Activated CD4-positive, alpha-beta T cell treated with anti-CD3 and anti-CD28 coated beads for 4 hours (primary cell): ENCODE results near the gene PCDHGA1.

ENCODE experiments used
- DNase-seq, 2 donors: peaks; one replicate each; pipeline ENCODE4 v3.0.0-alpha.2; 2020

The PCDHGA1 gene

DNA sequence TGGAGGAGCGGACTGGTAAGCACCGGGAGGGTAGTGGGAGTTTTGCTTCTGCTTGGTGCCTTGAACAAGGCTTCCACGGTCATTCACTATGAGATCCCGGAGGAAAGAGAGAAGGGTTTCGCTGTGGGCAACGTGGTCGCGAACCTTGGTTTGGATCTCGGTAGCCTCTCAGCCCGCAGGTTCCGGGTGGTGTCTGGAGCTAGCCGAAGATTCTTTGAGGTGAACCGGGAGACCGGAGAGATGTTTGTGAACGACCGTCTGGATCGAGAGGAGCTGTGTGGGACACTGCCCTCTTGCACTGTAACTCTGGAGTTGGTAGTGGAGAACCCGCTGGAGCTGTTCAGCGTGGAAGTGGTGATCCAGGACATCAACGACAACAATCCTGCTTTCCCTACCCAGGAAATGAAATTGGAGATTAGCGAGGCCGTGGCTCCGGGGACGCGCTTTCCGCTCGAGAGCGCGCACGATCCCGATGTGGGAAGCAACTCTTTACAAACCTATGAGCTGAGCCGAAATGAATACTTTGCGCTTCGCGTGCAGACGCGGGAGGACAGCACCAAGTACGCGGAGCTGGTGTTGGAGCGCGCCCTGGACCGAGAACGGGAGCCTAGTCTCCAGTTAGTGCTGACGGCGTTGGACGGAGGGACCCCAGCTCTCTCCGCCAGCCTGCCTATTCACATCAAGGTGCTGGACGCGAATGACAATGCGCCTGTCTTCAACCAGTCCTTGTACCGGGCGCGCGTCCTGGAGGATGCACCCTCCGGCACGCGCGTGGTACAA, 146.0 kb downstream of the PCDHGA1 start:
- DNase-seq: no peak

DNA sequence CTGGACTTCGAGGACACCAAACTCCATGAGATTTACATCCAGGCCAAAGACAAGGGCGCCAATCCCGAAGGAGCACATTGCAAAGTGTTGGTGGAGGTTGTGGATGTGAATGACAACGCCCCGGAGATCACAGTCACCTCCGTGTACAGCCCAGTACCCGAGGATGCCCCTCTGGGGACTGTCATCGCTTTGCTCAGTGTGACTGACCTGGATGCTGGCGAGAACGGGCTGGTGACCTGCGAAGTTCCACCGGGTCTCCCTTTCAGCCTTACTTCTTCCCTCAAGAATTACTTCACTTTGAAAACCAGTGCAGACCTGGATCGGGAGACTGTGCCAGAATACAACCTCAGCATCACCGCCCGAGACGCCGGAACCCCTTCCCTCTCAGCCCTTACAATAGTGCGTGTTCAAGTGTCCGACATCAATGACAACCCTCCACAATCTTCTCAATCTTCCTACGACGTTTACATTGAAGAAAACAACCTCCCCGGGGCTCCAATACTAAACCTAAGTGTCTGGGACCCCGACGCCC, 146.8 kb downstream of the PCDHGA1 start:
- no peak for DNase-seq

DNA sequence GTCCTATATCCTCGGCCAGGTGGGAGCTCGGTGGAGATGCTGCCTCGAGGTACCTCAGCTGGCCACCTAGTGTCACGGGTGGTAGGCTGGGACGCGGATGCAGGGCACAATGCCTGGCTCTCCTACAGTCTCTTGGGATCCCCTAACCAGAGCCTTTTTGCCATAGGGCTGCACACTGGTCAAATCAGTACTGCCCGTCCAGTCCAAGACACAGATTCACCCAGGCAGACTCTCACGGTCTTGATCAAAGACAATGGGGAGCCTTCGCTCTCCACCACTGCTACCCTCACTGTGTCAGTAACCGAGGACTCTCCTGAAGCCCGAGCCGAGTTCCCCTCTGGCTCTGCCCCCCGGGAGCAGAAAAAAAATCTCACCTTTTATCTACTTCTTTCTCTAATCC, 147.5 kb downstream of the PCDHGA1 start:
- no peak for DNase-seq

DNA sequence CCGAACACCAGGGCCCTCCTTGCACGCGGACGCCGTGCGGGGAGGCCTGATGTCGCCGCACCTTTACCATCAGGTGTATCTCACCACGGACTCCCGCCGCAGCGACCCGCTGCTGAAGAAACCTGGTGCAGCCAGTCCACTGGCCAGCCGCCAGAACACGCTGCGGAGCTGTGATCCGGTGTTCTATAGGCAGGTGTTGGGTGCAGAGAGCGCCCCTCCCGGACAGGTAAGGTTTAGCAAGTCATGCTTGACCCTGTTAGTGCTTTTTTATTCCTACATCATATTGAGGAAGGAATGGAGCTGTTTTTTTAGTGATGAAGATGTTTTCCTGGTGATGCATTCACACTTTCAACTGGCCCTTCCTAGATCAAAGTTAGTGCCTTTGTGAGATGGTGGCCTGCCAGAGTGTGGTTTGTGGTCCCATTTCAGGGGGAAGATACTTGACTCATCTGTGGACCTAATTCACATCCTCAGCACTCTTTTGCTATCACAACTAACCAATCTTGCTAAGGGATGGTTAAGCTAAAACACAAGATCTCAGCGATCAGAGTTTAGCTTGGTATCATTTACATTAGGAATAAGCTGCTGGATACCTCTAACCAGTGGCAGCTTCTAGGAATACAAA, 148.1 kb downstream of the PCDHGA1 start:
- DNase-seq: no peak

DNA sequence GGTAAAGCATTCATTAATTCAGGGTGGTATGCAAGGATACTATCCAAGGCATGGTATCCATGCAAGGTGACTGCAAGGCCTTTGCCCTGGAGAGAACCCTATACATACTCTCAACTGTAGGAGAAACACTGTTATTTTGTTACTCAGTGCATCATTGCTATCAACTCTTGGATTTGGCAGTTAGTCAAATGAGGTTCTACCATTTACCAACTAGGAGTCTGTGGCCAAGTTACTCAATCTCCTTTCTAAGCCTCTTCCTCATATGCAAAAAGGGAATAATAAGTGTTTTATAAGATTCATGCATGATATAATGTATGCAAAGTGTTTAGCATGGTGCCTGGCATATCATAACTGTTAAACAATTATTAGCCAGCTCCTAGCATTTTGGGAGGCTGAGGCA, 149.5 kb downstream of the PCDHGA1 start:
- DNase-seq: no peak

DNA sequence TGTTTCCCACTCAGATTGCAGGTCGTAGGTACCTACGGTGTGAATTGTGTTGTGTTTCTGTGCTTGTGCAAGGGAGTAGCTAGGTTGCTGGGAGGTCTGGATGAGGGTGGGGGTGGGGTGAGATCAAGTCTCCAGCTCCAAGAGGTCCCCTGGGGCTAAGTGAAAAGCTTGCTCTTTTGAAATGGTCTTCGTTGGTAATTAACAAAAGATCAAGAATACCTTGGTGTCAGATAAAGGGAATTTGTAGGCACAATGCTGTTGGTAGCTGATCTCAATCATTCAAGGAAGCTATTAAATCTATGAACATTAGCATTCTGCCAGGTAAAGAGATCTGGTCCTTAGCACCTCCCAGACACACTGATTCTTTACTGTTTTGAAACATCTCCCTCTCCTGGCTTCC, 153.6 kb downstream of the PCDHGA1 start:
- DNase-seq: no peak

DNA sequence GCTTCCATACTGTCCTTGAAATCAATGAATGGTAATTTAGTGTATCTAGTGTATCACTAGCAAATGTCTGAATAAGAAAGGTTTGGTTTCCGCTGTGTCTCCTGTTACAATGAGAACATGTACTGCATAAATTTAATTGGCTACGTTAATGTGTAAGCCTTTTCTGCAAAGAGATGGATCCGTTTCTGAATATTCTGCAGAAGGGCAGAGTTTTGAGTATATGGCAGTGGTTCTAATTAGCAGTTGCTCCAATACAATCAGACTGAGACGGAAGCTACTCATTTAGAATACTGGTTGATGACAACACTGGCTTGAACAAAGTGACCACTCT, 154.0 kb downstream of the PCDHGA1 start:
- DNase-seq: no peak

DNA sequence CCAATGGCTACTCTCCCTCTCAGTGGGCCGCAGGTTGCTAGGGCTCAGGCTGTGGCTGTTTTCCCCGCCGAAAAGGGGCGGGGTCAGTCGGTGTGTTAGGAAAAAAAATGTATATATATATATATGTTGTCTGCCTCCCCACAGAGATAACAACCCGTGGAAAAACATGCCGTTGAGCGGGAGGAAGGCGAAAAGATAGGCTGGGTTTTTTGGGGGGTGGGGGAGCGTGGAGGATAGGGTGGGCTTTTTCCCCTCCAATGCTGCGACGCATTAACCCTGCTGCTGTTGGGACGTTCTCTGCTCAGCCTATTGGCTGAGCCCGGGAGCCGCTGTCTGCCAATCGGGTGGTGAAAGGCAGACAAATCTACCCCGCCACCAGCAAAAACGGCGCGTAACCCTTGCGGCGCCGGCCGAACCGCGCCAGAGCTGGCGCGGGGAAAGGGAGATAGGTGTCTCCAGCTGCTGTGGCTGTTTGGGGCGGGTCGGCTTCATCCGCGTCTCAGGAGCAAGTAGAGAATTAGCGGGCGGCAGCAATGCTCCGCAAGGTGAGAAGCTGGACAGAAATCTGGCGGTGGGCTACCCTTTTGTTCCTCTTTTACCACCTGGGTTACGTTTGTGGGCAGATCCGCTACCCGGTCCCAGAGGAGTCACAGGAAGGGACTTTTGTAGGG, 154.5 kb downstream of the PCDHGA1 start, which contains the start of gene PCDHGC4:
Gene PCDHGC4, plus strand, starts transcription at position 390 of the 671 bp plus-strand sequence. Its CDS starts 144 bp downstream, at position 534.
- no peak for DNase-seq

DNA sequence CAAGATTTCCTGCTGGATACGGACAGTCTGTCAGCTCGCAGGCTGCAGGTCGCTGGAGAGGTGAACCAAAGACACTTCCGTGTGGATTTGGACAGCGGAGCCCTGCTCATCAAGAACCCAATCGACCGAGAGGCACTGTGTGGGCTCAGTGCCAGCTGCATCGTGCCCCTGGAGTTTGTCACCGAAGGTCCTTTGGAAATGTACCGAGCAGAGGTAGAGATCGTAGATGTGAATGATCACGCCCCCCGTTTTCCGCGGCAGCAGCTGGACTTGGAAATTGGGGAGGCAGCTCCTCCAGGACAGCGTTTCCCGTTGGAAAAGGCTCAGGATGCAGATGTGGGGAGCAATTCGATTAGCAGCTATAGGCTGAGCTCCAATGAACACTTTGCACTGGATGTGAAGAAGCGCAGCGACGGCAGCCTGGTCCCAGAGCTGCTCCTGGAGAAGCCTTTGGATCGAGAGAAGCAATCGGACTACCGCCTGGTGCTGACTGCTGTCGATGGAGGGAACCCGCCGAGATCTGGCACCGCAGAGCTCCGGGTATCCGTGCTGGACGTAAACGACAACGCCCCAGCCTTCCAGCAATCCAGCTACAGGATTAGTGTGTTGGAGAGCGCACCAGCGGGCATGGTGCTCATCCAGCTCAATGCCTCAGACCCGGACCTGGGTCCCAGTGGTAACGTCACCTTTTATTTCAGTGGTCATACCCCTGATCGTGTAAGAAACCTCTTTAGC, 155.2 kb downstream of the PCDHGA1 start:
- no peak for DNase-seq

DNA sequence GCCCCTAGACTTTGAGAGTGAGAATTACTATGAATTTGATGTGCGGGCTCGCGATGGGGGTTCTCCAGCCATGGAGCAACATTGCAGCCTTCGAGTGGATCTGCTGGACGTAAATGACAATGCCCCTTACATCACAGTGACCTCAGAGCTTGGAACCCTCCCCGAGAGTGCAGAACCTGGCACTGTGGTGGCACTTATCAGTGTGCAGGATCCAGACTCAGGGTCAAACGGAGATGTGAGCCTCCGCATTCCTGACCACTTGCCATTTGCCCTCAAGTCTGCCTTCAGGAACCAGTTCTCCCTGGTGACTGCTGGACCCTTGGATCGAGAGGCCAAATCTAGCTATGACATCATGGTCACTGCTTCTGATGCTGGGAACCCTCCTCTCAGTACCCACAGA, 155.8 kb downstream of the PCDHGA1 start:
- no peak for DNase-seq

DNA sequence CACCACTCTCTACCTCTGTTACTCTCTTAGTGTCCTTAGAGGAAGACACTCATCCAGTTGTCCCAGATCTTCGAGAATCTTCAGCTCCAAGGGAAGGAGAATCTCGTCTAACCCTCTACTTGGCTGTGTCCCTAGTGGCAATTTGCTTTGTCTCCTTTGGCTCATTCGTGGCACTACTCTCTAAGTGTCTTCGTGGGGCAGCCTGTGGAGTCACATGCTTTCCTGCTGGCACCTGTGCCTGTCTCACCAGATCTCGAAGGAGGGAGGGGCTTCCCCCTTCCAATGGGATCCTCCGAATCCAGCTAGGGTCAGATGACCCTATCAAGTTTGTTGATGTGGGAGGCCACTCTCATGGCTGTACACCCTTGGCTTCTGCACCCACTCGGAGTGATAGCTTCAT, 156.8 kb downstream of the PCDHGA1 start:
- no peak for DNase-seq

DNA sequence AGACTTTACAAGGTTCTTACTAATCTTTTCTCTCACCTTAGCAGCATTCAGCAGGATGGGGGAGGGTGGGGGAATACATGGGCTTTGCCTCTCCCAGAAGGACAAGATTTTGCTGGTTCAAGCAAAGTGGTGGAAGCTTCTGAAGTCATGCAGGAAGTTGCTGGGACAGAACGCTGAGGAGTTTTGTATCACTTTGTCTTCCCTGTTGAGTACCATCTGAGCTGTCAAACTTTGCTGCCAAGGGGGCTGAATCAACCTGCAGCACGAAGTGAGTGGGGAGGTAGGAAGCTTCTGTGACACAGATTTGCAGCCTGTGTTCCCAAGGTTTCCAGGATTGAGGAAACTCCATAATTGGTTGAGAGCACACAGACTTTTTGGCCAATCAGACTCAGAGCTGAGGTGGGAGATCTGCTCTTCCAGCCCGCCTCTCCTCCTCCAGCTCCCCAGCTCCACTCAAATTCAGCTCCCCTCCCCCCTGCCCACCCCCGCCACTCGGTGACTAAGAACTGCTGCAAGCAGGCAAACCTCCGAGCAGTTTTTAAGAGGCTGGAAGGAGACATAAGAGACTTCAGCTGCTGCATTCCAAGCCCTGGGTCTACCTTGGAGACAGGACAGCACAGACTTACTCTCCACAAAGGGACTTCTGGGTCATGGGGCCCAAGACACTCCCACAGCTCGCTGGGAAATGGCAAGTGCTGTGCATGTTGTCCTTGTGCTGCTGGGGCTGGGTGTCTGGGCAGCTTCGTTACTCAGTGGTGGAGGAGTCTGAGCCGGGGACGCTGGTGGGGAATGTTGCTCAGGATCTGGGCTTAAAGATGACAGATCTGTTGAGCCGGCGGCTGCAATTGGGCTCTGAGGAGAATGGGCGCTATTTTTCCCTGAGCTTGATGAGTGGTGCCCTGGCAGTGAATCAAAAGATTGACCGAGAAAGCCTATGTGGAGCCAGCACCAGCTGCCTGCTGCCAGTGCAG, 158.6 kb downstream of the PCDHGA1 start, which contains the start of gene PCDHGC5:
Gene PCDHGC5, plus strand, starts transcription at position 491 of the 971 bp plus-strand sequence. Its CDS starts 160 bp downstream, at position 651.
- no peak for DNase-seq

DNA sequence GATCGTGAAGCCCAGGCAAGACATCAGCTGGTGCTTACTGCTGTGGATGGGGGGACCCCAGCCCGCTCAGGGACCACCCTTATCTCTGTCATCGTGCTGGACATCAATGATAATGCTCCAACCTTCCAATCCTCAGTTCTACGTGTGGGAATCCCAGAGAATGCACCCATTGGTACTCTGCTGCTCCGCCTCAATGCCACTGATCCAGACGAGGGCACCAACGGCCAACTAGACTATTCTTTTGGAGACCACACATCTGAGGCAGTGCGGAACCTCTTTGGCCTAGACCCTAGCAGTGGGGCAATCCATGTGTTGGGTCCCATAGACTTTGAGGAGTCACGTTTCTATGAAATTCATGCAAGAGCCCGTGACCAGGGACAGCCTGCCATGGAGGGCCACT, 159.5 kb downstream of the PCDHGA1 start:
- no peak for DNase-seq

DNA sequence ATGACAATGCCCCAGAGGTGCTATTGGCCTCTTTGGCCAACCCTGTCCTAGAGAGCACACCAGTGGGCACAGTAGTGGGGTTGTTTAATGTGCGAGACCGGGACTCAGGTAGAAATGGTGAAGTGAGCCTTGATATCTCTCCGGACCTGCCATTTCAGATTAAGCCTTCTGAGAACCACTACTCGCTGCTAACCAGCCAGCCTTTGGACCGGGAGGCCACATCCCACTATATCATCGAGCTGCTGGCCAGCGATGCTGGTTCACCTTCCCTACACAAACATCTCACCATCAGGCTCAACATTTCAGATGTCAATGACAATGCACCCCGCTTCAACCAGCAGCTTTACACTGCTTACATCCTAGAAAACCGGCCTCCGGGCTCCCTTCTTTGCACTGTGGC, 160.0 kb downstream of the PCDHGA1 start:
- DNase-seq: no peak

DNA sequence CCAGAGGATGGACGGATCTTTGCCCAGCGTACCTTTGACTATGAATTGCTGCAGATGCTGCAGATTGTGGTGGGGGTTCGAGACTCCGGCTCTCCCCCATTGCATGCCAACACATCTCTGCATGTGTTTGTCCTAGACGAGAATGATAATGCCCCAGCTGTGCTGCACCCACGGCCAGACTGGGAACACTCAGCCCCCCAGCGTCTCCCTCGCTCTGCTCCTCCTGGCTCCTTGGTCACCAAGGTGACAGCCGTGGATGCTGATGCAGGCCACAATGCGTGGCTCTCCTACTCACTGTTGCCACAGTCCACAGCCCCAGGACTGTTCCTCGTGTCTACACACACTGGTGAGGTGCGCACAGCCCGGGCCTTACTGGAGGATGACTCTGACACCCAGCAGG, 160.5 kb downstream of the PCDHGA1 start:
- no peak for DNase-seq

DNA sequence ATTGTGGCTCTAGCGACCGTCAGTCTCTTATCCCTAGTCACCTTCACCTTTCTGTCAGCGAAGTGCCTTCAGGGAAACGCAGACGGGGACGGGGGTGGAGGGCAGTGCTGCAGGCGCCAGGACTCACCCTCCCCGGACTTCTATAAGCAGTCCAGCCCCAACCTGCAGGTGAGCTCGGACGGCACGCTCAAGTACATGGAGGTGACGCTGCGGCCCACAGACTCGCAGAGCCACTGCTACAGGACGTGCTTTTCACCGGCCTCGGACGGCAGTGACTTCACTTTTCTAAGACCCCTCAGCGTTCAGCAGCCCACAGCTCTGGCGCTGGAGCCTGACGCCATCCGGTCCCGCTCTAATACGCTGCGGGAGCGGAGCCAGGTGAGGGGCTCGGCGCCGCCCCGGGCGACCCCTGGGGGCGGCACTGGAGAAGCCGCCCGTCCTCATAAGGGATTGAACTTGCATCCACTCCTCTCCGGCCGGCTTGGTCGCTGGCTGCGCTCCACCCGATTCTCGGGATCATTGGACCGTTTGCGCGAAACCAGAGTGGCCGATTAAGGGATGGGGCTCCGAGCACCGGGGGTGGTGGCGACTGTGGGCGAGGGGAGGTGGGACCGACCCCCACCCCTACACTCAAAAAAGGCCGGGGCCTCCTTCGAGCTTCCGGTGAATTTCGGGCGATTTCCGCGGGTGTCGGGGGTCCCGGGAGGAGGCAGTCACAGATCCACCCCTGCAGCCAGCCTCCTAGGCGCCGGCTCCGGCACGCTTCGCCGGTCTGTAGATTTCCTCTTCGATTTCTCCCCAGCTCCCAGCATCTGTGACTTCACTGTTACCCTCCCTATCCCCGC, 161.2 kb downstream of the PCDHGA1 start:
- DNase-seq: no peak

DNA sequence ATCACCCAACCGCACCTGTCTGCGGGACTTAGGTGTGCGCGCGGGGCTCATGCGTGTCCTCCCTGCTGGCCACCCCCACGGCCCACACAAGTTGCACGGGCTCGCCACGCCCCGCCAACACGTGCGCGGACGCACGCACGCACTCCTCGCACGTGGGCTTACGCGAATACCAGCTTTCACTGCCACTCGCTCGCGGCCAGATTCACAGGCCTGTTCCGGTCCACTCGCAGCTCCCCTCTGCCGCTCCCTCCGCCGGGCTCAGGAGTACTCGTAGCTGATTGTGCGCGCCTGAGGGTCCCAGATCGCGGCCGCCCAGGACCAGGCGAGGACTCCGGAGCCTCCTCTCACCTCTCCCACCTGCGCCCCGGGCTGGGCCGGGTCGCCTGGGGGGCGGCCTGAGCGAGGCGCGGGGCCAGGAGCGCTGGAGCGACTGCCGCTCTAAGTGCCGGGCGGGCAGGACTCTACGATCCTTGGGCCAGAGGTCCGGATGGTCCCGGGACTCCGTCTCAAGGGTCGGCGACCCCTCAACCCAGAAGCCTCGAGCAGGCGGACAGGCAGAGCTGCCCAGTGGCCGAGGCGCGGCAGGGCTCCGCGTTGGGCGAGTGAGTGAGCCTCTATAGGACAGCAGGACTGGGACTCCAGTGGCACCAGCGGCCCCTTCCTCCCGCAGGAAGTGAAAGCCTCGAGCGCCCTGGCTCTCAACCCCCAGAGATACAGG, 162.0 kb downstream of the PCDHGA1 start:
- peak; percentile 19 to 25 for DNase-seq

DNA sequence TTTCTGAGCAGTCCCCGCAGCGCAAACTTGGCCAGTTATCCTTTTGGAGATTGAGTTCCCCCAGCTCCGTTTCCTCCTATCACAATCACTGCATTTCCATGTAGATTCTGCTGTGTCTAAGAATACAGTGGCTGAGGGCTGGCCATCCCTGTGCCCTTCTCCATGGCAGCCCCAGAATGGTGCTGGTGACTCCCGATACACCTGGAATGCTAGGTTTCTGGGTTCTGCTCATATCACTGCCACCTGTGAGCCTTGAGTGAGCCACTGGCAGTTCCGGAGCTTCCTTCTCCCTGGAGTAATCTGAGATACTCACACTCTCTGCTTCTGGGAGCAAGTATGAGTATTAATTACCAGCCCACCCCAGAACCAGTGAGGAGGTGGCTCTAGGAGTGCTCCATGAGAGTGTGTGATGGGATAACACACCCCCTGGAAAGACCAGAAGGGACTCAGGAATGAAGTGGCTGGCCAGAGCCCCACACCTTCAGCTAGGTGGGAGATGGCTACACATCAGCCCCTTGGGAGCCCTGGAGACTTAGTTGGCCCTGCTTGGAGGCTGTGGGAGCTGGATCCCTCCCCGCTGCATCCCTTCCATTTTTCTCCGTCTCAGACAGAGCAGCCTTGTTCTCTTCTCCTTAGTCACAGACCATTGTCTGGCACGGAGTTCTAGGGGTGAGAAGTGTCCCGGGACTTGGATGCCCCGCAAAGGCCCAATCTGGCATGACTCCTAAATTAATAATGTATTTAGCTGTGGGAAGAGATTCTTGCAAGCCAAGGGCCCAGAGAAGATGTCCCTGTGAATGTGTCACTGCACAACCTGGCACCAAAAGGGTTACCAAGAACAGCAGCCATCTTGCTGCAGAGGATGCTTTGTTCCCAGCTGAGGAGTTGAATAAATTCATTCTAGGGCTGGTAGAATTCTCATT, 163.4 kb downstream of the PCDHGA1 start:
- no peak for DNase-seq
